GM12878 (cell line): ENCODE results near the gene GBP6. TPM values are rescaled to one million over a fixed set of nuclear protein-coding genes. Genes with fewer than 3 reads are reported as not detected.

ENCODE experiments used
- ATAC-seq: fragments of 200-7000 bp; cut with Tn5 transposase; 3 replicates; pipeline ENCODE4 v1.9.1; 2020; ENCODE audit warnings: mild to moderate bottlenecking, moderate library complexity
- BruUV-seq: library from RNA; stranded (reverse); fragments of 400-500 nt; replicated peaks from 2 replicates; lab custom pipeline; 2021; lab: Mats Ljungman, UMichigan
- CTCF ChIA-PET: fragments of 300-600 bp; sonication (Branson Sonifier 250); formaldehyde crosslinking; extraction: SDS; loops from one replicate; lab custom pipeline; 2021; ENCODE audit warnings: inconsistent platforms; lab: Yijun Ruan, JAX
- POLR2A ChIA-PET: fragments of 350-600 bp; formaldehyde crosslinking; extraction: SDS; loops from one replicate; lab custom pipeline; 2021; ENCODE audit warnings: inconsistent platforms; lab: Charles Lee
- RAD21 ChIA-PET: fragments of 300-600 bp; sonication (Branson Sonifier 250); formaldehyde crosslinking; loops from one replicate; lab custom pipeline; 2023; ENCODE audit warnings: antibody characterized with exemption; ENCODE audit not compliant: unreplicated experiment; lab: Charles Lee
- SMC1A ChIA-PET: fragments of 300-600 bp; sonication (Branson Sonifier 250); formaldehyde crosslinking; loops from one replicate; lab custom pipeline; 2023; ENCODE audit not compliant: unreplicated experiment, uncharacterized antibody; lab: Charles Lee
- DNase-seq: peaks from one replicate; pipeline ENCODE4 v3.0.0-alpha.2; 2011; ENCODE audit warnings: low read depth, low spot score
- FAIRE-seq: peaks from 3 replicates; lab custom pipeline; 2011; peaks lifted over from hg19 to GRCh38; lab: Jason Lieb, UNC
- H2AFZ ChIP-seq: 2 replicates; pipeline ENCODE4 v1.6.0; 2011; ENCODE audit warnings: low read depth, low read length, control low read depth; ENCODE audit not compliant: control insufficient read depth
- H3K27ac ChIP-seq: 2 replicates; pipeline ENCODE4 v1.5.1; 2011; ENCODE audit warnings: control low read depth; ENCODE audit not compliant: control insufficient read depth, insufficient read depth
- H3K27me3 ChIP-seq, 2 experiments: replicated peaks in 1 of 2; 2 replicates each; pipeline versions ENCODE4 v1.6.0 to v1.6.1; 2011; ENCODE audit warnings: low read length in 1 of 2; ENCODE audit not compliant: control insufficient read depth in 2 of 2, insufficient read depth in 2 of 2
- H3K36me3 ChIP-seq, 2 experiments: 2 replicates each; pipeline ENCODE4 v1.5.1; 2011; ENCODE audit warnings: low read length in 1 of 2; ENCODE audit not compliant: control insufficient read depth in 2 of 2, insufficient read depth in 2 of 2
- H3K4me1 ChIP-seq: 2 replicates; pipeline ENCODE4 v1.6.1; 2011; ENCODE audit warnings: mild to moderate bottlenecking, low read length, moderate library complexity, mixed read lengths; ENCODE audit not compliant: control insufficient read depth, insufficient read depth
- H3K4me2 ChIP-seq: 2 replicates; pipeline ENCODE4 v1.6.0; 2011; ENCODE audit warnings: control low read depth; ENCODE audit not compliant: control insufficient read depth, insufficient read depth
- H3K4me3 ChIP-seq: fragments of 200-600 bp; sonication (generic); 2 replicates; pipeline ENCODE4 v1.5.1; 2016
- H3K79me2 ChIP-seq: 2 replicates; pipeline ENCODE4 v1.6.0; 2011; ENCODE audit warnings: low read length; ENCODE audit not compliant: control insufficient read depth, insufficient read depth
- H3K9ac ChIP-seq: 2 replicates; pipeline ENCODE4 v1.8.0; 2011; ENCODE audit warnings: low read length, control low read depth, mixed read lengths; ENCODE audit not compliant: control insufficient read depth, insufficient read depth
- H3K9me3 ChIP-seq: replicated peaks from 3 replicates; pipeline ENCODE4 v1.5.1; 2011; ENCODE audit warnings: mild to moderate bottlenecking, low read length; ENCODE audit not compliant: control insufficient read depth, insufficient read depth
- H4K20me1 ChIP-seq: 2 replicates; pipeline ENCODE4 v1.6.0; 2011; ENCODE audit not compliant: control insufficient read depth, insufficient read depth
- ATF3 ChIP-seq: IDR thresholded peaks from 2 replicates; pipeline ENCODE4 v1.6.1; 2011; ENCODE audit warnings: low read depth, mild to moderate bottlenecking, low read length, moderate library complexity, borderline replicate concordance; ENCODE audit errors: extremely low read depth
- CHD4 ChIP-seq: fragments of 200-600 bp; sonication (generic); IDR thresholded peaks from 2 replicates; pipeline ENCODE4 v1.6.1; 2016; ENCODE audit warnings: mild to moderate bottlenecking
- CTCF ChIP-seq, 3 experiments: IDR thresholded peaks in 2 of 3; conservative IDR thresholded peaks in 1 of 3; 2 replicates each; pipeline ENCODE4 v1.5.1; 2011; ENCODE audit warnings: low read depth in 3 of 3, low read length in 3 of 3, mild to moderate bottlenecking in 3 of 3, control low read depth in 2 of 3, moderate library complexity in 2 of 3, inconsistent platforms in 1 of 3, mixed read lengths in 1 of 3; ENCODE audit not compliant: control insufficient read depth in 2 of 3, insufficient read depth in 1 of 3; ENCODE audit errors: extremely low read depth in 1 of 3
- ETV6 ChIP-seq, 2 experiments: fragments of 450-650 bp in 1 of 2; IDR thresholded peaks in 1 of 2; conservative IDR thresholded peaks in 1 of 2; 2 replicates each; pipeline ENCODE4 v1.6.1; 2014; ENCODE audit warnings: antibody characterized with exemption in 1 of 2, borderline replicate concordance in 1 of 2, low read depth in 1 of 2, mild to moderate bottlenecking in 1 of 2, moderate library complexity in 1 of 2
- GATAD2B ChIP-seq: fragments of 450-650 bp; conservative IDR thresholded peaks from 2 replicates; pipeline ENCODE4 v1.6.1; 2017; ENCODE audit warnings: low read depth, mild to moderate bottlenecking, moderate library complexity
- HDAC2 ChIP-seq: fragments of 200-600 bp; sonication (generic); IDR thresholded peaks from 2 replicates; pipeline ENCODE4 v1.6.1; 2017
- MLLT1 ChIP-seq: fragments of 450-650 bp; IDR thresholded peaks from 2 replicates; pipeline ENCODE4 v1.6.1; 2016; ENCODE audit warnings: mild to moderate bottlenecking
- RAD21 ChIP-seq: IDR thresholded peaks from 2 replicates; pipeline ENCODE4 v1.6.1; 2011; ENCODE audit warnings: mild to moderate bottlenecking, low read depth, low read length, moderate library complexity; ENCODE audit not compliant: insufficient read depth
- RAD51 ChIP-seq: fragments of 450-650 bp; IDR thresholded peaks from 2 replicates; pipeline ENCODE4 v1.6.1; 2016; ENCODE audit warnings: moderate library complexity, mild to moderate bottlenecking, inconsistent platforms
- RBBP5 ChIP-seq: fragments of 200-600 bp; sonication (generic); conservative IDR thresholded peaks from 2 replicates; pipeline ENCODE4 v1.6.1; 2016
- TARDBP ChIP-seq: IDR thresholded peaks from 2 replicates; pipeline ENCODE4 v1.6.1; 2016; ENCODE audit warnings: borderline replicate concordance
- TCF7 ChIP-seq: IDR thresholded peaks from 2 replicates; pipeline ENCODE4 v1.6.1; 2014; ENCODE audit warnings: antibody characterized with exemption, borderline replicate concordance
- ZNF217 ChIP-seq: fragments of 450-650 bp; IDR thresholded peaks from 2 replicates; pipeline ENCODE4 v1.6.1; 2017; ENCODE audit warnings: antibody characterized with exemption, mild to moderate bottlenecking
- ZZZ3 ChIP-seq: IDR thresholded peaks from 2 replicates; pipeline ENCODE4 v1.6.1; 2011; ENCODE audit warnings: low read depth; ENCODE audit not compliant: control insufficient read depth, insufficient read length
- WGBS: methylation state at CpG from one replicate; pipeline ENCODE4 v1.1.6; 2016; ENCODE audit warnings: low lambda C conversion rate; ENCODE audit not compliant: insufficient replicate concordance, insufficient coverage; ENCODE audit errors: missing lambda C conversion rate; 5-methylcytosine and 5-hydroxymethylcytosine counted together
- in situ Hi-C: fragments of 300-500 bp; cut with MboI; formaldehyde crosslinking; loops from 9 replicates; pipeline ENCODE4 v1.14.3; 2018; ENCODE audit warnings: mixed read lengths
- intact Hi-C: fragments of 100-400 bp; cut with micrococcal nuclease; formaldehyde crosslinking; loops from one replicate; pipeline ENCODE4 v1.14.2; 2022; ENCODE audit not compliant: unreplicated experiment
- polyA plus RNA-seq, 11 experiments: library from polyadenylated mRNA; depleted of rRNA in 4 of 11; unstranded in 6 of 11; stranded (reverse) in 5 of 11; fragments of >200 nt; fragmentation: Nextera tagmentation in 4 of 11; fragmentation: Illumina TruSeq in 1 of 11; extraction: Ambion mirVana in 4 of 11; extraction: Trizol in 1 of 11; gene quantifications; 1 replicate in 1 of 11; 2 replicates in 10 of 11; pipeline versions ENCODE4 v1.2.1 to v1.2.3, GENCODE V29; 2011 to 2016; ENCODE audit warnings: inconsistent platforms in 2 of 11, missing spikeins in 2 of 11, low read depth in 1 of 11
- total RNA-seq, 4 experiments: library from RNA; depleted of rRNA in 3 of 4; stranded (reverse); fragments of >200 nt in 3 of 4; fragmentation: Illumina TruSeq in 1 of 4; extraction: Trizol in 1 of 4; gene quantifications; 2 replicates each; pipeline versions ENCODE4 v1.2.1 to v1.2.3, GENCODE V29; 2013 to 2021
- TF ChIP-seq, protein P1 (sequence below): fragments of 450-650 bp; IDR thresholded peaks from 2 replicates; pipeline ENCODE4 v1.6.1; 2017; ENCODE audit warnings: mild to moderate bottlenecking
- TF ChIP-seq, protein P2 (sequence below): fragments of 150-350 bp; IDR thresholded peaks from 2 replicates; pipeline ENCODE4 v1.6.1; 2014; ENCODE audit warnings: mild to moderate bottlenecking, low read depth, low read length

GBP6 gene
- total and polyA plus RNA-seq, 10 of the 15 experiments (the other 5 are each of a cell fraction or from before 2014, with no cell fraction given): 0.03 to 2.7 (median 0.05) TPM; not detected in 6

DNA sequence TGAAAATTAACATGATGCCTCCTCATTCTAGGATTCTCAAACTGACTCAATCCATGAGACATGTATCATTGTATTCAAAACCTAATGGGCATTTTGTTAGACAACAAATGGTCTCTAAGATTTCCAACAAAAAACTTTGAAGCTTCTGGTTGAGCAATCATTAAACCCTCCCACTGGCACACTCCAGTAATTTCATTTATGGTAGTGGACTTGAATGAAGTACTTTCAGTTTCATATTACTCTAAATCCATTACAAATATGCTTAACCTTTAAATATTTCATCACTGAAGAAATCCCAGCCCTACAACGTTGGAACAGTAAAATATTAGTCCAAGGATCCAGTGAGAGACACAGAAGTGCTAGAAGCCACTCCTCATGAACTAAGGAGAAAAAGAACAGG is 43.5 kb downstream of the GBP6 start:
- Histone ChIP-seq H3K9me3 (no peaks in the 10 kb centered on the region), H3K27ac (no peak overlapping the region), H3K27me3 (no peaks in the 10 kb centered on the region; a peak in 2 of 4 replicates), H3K36me3 (no peaks in the 10 kb centered on the region), H4K20me1 (no peaks in the 10 kb centered on the region), H3K4me1 (no peaks in the 10 kb centered on the region), H3K9ac (no peak overlapping the region), H2AFZ (no peak overlapping the region), H3K79me2 (no peaks in the 10 kb centered on the region), H3K4me3 (no peak overlapping the region), H3K4me2 (no peak overlapping the region)
- in situ Hi-C loops: no loop called here
- no TSS peak for BruUV-seq
- ChIA-PET CTCF (interaction anchor here (1.2 kb wide), 1 partner anchor 59 kb away, joined by 3 read pairs; no protein-coding TSS in a partner anchor), SMC1A (no interaction called here), POLR2A (no interaction called here), RAD21 (no interaction called here)
- no peak for DNase-seq
- ATAC-seq: no peak
- intact Hi-C loops: no loop called here
- 0% methylated on average over 1 of the region's 1 CpG for WGBS
- FAIRE-seq: peak; percentile 62
- no peak for TF ChIP-seq CHD4
- TF ChIP-seq TARDBP: no peak
- no peak for TF ChIP-seq ZNF217
- TF ChIP-seq, protein P1, sequence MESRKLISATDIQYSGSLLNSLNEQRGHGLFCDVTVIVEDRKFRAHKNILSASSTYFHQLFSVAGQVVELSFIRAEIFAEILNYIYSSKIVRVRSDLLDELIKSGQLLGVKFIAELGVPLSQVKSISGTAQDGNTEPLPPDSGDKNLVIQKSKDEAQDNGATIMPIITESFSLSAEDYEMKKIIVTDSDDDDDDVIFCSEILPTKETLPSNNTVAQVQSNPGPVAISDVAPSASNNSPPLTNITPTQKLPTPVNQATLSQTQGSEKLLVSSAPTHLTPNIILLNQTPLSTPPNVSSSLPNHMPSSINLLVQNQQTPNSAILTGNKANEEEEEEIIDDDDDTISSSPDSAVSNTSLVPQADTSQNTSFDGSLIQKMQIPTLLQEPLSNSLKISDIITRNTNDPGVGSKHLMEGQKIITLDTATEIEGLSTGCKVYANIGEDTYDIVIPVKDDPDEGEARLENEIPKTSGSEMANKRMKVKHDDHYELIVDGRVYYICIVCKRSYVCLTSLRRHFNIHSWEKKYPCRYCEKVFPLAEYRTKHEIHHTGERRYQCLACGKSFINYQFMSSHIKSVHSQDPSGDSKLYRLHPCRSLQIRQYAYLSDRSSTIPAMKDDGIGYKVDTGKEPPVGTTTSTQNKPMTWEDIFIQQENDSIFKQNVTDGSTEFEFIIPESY: no peak
- no peak for TF ChIP-seq ATF3
- TF ChIP-seq RAD51: no peak
- TF ChIP-seq ETV6 (conservative IDR thresholded peaks at IDR 0.05 in 1 of 2, IDR thresholded peaks at IDR 0.05 in 1 of 2; ENCODE audit: borderline replicate concordance in 1 of 2, low read depth in 1 of 2): no peak
- no peak for TF ChIP-seq RAD21
- no peak for TF ChIP-seq CTCF (IDR thresholded peaks at IDR 0.05 in 2 of 3, conservative IDR thresholded peaks at IDR 0.05 in 1 of 3; ENCODE audit: control insufficient read depth in 2 of 3, extremely low read depth in 1 of 3, insufficient read depth in 1 of 3, low read depth in 3 of 3, low read length in 3 of 3)
- no peak for TF ChIP-seq ZZZ3
- TF ChIP-seq GATAD2B: no peak
- no peak for TF ChIP-seq RBBP5
- no peak for TF ChIP-seq TCF7
- no peak for TF ChIP-seq HDAC2
- TF ChIP-seq, protein P2, sequence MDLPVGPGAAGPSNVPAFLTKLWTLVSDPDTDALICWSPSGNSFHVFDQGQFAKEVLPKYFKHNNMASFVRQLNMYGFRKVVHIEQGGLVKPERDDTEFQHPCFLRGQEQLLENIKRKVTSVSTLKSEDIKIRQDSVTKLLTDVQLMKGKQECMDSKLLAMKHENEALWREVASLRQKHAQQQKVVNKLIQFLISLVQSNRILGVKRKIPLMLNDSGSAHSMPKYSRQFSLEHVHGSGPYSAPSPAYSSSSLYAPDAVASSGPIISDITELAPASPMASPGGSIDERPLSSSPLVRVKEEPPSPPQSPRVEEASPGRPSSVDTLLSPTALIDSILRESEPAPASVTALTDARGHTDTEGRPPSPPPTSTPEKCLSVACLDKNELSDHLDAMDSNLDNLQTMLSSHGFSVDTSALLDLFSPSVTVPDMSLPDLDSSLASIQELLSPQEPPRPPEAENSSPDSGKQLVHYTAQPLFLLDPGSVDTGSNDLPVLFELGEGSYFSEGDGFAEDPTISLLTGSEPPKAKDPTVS: no peak
- TF ChIP-seq MLLT1: no peak
